GM19397 (cell line): Measurements from ENCODE around the gene DYRK1A.

Experiments used
- ATAC-seq: cut with Tn5 transposase; IDR thresholded peaks from one replicate; pipeline ENCODE4 v1.9.1; 2021; ENCODE audit warnings: mild to moderate bottlenecking, moderate library complexity; ENCODE audit not compliant: unreplicated experiment

The DYRK1A gene

DNA sequence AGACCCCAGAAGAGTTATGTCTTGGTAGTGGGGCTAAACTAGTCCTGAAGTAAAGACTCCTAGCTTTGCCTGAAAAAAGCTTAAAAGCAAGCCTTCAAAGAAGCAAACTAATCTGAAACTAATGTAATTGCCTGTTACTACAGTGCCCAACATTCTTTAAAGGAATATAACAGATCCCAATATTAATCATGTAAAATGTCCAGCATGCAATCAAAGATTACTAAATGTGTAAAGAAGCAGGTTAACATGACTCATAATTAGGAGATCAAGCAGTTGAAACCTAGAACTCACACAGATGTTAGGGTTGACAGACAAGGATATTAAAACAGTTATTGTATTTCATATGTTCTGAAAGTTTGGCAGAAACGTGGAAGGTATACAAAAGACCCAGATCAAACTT, 17.8 kb downstream of the DYRK1A start:
- no peak for ATAC-seq

DNA sequence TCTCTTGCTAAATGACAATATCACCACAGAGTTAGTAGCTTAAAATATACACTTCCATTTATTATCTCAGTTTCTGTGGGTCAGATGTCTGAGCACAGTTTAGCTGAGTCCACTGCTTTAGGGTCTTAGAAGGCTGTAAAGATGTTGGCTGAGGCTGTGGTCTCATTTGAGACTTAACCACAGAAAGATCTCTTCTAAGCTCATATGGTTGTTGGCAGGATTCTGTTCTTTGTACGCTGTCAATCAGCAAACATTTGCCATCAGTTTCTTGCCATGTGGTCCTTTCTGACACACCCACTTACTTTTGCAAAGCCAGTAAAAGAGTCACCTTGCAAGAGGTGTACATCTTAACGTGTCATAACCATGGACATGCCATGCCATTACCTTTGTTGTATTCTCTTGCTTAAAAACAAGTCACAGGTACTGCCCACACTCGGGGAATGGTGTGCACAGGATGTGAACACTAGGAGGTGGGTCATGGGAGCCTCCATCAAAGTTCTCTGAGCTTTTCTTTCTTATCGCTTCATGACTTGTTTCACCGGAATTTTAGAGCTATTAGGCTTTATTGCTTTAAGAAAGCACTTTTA, 18.7 kb downstream of the DYRK1A start:
- ATAC-seq, result no peak

DNA sequence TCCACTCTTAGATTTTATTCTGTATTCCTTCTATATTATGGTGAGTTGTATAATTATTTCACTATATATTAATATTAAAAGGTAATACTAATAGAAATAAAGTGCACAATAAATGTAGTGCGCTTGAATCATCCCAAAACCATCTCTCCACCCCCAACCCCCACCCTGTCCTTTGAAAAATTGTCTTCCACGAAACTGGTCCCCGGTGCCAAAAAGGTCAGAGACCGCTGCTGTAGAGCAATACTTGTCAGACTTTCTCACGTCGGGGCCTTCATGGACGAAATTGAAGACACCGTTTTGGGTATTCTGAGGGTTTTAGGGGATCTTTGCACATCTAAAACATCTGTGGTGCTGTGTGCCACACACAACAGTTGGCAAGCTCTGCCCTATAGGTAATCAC, 19.6 kb downstream of the DYRK1A start:
- ATAC-seq, result no peak

DNA sequence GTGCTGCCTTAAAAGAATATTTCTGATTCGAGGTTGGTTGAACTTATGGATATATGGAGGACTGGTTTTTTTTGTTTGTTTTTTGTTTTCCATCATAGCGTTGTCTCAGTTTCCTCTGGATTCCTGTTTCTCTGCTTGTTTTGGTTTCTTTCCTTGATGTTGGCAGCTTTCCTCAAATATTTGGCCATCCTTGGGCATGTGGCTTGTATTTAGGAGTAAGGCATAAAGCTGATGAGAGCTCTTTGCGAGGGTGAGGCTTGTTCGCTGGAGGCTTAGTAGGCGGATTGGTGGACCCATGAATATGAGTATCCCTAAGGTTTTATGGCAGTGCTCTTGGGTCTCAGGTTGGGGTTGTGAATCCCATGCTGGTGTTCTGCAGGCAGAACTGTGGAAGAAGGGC, 22.9 kb downstream of the DYRK1A start:
- ATAC-seq, result no peak

DNA sequence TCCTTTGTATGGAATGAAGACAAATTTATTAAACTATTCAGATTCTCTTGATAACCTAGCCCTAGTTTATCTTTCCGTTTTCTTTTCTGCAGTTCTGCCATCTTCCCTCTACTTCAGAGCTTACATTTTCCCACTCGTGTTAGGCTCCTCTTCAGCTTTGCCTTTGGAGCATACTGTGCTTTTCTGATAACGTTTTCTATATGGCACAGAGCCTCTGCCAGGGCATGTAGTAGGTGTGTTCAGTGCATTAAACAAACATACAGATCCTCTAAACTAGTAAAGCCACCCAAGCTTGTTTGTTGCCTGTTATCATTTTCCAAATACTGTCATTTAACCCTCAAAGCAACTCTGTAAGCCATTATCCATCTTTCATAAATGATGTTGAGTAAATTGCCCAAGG, 25.1 kb downstream of the DYRK1A start:
- no peak for ATAC-seq

DNA sequence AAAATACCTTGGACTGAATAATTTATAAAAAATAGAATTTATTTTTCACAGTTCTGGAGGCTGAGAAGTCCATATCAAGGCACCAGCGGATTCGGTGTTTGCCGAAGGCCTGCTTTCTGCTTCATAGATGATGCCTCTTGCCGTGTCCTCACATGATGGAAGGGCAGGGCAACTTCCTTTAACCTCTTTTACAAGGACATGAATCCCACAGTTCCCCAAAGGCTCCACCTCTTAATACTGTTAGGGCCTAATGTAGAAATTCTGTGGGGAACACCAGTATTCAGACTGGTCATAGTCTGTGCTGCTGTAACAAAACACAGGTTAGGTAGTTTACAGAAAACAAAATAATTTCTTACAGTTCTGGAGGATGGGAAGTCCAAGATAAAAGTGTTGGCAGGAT, 25.9 kb downstream of the DYRK1A start:
- ATAC-seq, result no peak

DNA sequence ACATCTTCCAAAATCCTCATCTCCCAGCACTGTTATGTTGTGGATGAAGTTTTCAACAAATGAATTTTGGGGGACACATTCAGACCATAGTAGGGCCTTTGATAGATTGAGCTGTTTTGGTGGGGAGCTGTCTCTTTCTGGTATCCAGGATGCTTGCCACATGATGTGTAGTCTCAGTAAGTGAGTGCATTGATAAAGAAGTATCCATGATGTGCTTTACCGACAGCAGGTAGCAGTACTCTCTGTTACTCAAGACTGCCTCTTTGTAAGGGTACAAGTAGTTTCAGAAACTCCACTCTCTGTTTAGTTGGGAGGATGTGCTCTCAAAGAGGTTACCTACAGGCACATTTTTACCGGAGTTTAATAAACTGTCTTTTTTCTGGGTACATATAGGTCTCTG, 26.5 kb downstream of the DYRK1A start:
- ATAC-seq, result no peak

DNA sequence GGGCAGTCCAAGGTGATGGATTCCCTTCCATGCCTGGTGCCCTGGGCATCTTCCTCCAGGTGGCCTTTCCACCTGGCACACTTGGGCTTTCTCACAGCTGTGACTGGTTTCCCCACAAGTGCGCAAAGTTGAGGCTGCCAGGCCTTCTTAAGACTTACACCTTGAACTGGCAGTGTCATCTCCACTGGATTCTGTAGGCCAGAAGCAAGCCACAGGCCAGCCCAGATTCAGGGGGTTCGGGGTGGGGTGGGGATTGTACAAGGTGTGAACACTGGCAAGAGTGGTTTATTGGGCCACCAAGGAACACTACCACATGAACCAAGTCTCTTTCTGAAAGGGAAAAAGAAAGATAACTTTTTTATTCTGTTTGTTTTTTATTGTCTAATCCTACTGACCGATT, 27.2 kb downstream of the DYRK1A start:
- ATAC-seq, result no peak

DNA sequence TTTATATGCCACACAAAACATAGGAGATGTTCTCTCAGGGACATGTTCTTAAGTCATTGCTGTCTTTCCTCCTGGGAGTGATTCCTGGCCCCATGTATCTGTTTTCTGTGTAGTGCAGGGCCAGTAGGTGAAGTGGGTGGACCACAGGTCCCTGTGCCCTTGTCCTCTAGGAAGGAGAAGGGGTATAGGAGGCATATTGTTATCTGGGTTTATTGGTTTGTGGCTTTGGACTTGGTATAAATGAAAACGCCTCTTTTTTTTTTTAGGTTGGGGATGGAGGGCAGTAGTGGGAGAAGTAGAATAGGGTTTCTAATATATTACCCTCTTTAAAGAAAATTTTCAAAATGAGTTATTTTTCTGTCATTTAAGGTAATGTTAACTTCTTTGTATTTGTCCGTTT, 29.4 kb downstream of the DYRK1A start:
- ATAC-seq, result no peak

DNA sequence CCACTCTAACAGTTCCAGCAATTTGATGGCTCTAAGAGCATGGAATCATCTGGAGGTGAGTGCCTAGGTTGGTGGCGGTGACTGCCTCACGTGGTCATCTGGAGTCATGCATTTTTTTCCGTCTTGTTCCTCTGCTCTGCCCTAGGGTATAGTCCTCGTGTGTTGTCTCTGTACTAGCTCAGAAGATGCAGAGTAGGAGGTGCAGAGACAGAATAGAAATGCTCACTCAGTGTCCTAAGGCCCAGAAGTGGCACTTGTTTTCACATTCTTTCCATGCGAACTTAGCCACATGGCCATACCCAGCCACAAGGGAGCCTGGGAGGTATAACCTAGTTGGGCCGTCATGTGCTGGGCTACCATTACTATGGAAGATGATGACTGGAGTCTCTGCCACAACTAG, 30.3 kb downstream of the DYRK1A start:
- no peak for ATAC-seq

DNA sequence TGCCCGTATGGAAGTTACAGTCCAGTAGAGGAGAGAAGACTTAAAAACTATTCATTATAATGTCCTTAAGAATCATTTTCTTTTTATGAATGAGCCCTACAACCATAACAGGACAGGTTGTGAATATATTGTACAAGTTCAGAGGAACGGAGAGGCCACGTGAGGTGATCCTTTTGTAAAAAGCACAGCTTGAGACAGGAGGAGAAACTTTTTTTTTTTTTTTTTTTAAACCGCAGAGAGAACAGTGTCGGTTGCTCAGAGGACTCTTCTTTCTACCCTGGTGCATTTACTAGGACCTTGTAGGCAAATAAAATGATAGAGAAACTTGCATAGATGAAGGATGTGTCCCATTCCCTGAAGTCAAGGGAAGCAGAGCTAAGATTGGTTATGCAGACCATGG, 32.1 kb downstream of the DYRK1A start:
- no peak for ATAC-seq

DNA sequence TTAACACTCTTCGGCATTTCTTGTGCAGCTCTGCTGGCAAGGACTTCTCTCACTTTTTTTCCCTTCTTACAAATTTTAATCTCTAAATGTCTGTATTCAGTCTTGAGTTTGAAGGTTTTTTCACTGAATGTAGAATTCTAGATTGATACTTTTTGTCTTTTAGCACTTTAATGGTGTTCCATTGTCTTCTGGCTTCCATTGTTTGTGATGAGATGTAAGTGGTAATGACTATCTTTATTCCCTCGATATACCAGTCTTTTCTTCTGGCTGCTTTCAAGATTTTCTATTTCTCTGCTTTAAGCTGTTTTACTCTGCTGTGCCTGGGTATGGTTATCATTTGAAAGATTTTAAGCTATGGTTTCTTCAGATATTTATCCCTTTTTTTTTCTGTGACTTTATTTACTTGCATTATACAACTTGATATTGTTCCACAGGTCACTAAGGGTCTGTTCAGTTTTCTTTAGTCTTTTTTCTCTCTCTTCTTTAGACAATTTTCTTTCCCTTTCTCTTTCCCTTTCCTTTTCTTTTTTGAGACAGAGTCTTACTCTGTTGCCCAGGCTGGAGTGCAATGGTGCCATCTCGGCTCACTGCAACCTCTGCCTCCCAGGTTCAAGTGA, 35.8 kb downstream of the DYRK1A start:
- no peak for ATAC-seq

DNA sequence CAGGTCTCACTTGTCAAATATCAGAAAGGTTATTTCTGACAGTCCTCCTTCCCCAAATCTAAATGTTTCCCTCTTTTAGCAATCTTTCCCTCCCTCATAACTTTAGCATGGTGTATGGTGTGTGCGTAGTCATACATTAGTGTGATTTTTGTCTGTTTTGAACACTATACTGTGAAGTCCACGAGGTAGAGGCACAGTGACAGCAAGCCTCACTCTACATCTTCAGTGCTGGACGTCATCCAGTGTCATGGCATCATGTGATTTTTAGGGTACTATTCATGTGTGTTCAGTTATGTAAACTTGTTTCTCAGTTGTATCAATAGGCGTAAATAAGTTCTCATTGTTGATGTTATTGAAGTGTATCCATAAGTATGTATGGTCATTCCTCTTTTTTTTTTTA, 39.1 kb downstream of the DYRK1A start:
- no peak for ATAC-seq

DNA sequence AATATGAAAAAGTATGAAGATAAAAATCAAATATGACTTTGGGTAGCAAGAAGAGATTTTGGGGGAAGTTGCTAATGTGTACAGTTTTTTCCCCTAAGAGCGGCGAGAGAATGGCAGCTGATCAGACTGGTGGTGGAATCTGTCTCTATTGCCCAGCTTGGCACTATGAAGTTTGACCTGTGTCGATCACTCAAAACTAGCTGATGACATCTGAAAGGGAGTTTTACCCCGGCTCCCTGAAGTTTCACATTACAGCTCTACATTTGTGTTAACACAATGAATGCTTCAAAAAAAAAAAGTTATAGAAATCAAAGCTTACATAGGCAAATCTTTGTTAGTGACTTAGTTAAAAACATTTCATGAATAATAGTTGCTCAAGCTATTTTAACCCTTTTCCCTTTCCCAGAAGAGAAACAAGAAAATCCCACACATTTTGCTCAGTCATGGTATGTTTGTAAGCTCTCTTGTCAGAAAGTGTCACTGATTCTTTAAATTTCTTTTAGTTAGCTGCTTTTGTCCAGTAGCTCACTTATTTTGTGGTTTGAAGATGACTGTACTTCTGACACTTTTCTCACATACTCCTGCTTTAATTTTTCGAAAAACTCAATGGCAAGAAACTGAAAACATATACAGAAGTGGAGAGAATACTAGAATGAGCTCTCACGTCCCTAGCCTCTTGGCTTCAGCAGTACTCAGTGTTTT, 41.3 kb downstream of the DYRK1A start:
- no peak for ATAC-seq

DNA sequence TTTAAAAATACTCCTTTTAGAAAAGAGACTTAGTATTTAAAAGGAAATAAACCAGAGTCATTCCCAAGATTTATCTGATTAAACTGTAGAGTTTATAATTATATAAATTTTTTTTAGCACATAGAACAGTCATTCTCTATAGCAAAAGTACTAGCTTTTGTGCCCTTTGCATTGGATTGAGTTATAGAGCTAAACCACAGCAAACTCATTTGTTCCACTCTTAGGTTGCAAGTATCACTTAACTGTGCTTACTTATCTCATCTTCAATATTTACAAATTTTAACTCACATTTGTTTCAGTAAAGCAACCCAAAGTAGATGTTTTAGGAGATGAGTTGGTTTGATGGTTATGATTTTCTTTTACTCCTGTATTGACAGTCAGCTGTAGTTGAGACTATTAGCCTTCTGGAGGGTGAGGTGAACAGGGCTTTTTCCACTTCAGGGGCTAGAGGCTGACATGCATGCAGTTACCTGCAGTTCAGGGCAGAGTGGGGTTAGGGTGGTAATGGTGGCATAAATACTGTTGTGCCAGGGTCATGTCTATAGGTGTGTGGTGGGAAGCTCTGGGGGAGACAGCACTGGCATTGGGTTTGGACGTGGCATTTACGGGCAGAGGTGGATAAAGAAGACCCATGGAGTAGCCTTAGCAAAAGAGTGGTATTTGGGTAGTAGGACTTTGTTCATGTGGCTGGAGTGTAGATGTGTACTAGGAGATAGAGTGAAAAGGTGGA, 42.1 kb downstream of the DYRK1A start:
- no peak for ATAC-seq

DNA sequence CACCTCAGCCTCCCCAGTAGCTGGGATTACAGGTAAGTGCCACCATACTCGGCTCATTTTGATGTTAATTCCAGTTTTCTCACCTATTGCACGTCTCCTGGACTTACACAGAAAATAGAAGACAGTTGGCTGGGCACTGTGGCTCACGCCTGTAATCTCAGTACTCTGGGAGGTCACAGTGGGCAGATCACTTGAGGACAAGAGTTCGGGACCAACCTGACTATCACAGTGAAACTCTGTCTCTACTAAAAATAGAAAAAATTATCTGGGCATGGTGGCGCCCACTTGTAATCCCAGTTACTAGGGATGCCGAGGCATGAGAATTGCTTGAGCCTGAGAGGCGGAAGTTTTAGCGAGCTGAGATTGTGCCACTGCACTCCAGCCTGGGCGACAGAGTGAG, 44.1 kb downstream of the DYRK1A start:
- no peak for ATAC-seq

DNA sequence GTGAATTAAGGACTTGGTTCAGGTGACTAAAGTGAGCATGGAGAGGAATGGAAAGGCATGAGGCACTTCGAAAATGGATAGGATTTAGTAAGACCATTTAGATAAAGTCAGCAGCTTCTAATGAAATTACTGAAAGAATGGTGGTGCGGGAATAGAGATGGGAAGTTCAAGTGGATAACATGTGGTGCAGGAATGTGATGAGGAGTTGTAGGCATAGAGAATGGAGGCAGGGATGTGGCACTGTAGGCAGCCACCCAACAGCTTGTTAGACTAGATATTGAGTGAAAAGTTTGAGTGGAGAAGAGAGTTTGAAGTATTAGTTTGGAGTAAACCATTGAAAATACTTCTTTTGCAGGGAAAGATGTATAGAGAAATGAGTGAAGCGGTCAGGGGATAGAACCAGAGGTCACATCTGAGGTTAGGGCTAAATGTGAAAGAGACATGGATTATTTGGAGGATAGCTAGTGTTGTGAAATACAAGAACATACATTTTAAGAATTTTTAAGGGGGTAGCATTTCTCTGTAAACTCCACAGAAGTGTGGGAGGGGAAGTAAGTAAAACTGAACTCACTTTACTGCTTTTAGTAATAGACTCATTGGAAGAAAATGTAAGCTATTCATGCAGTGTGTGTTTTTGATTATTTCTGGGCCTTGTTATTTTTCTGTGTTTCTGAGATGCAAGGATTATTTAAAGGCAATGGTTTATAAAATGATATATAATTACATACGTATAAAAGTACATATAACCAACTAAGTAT, 46.2 kb downstream of the DYRK1A start:
- no peak for ATAC-seq

DNA sequence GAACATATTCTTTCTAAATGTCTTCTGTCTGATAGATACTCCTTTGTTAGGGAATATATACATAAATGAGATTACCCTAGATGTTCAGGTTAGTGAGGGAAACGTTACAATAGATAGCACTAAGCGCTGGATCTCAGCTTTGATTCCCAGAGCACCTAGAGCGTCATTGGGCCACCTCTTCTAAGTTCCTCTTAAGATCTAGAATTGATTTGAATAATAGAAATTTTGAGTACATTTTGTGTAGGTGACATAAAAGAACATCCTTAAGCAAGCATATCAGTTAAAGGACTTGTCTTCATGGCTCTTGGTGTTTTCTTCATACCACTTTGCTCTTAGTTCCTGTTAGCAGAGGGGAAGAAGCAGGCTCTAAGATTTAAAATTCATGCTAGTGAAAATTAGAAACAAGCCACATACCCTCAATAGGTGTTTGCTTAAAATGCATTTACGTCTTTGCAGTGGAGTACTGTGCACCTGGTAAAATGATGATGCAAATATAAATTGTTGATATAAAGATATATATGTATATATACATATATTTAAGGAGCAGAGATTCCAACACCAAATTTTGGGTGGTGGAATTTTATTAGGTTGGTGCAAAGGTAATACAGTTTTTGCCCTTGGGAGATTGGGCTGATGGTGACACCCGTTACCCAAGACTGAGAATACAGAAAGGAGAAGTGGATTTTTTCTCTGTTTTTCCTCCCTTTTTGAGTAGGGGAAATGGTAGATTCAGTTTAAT, 47.1 kb downstream of the DYRK1A start:
- no peak for ATAC-seq

DNA sequence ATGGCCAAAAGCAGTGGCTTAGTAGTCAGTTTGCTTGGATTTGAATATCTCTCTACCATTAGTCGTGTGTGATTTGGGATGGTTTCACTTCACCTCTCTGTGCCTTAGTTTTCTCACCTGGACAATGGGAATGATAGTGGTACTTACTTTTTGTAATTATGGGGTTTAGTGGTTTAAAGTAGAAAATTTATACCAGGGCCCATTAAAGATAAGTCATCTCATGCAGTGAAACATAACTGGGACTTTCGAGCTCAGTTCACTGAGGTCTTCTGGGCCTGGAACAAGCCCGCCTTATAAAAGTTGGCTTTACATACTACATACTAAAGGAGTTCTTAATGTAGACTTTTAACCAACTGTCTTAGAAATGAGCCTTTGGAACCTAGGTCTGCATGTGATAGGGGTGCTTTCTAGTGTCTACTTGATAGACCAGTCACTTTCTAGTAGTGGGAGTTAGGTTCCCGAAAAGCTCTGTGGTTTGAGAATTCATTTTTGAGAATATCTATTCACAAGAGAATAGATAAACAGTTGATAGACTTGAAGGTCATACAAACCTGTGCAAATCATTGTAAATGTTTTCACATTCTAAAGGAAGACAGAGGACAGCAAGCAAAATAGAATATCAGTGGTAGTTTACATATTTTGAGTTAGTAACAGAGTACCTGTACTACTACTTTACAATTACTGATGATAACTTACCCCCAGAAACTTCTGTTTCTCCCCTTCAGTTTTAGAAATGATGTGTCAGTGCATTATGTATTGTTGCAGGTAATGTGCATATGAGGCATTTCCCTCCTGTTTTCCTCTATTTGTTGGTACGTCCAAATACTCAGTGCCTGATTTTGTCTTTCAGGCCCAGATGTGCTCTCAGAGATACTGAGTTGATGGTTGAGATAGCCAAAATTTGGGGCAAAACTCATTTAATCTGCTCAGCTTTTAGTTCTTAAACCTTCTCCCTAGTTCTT, 48.0 kb downstream of the DYRK1A start:
- ATAC-seq, result no peak
